ENCODE measurements around the gene NECTIN2. TPM values are rescaled to one million over a fixed set of nuclear protein-coding genes. Genes with fewer than 3 reads are reported as not detected.
"Not testable (repeated sequence)": the region's sequence is repeated elsewhere in the genome, so short reads cannot be mapped to it uniquely, and the experiment has no call there.

Gene NECTIN2
- total RNA-seq, 1 experiment from 2014 or later: 176 TPM

DNA sequence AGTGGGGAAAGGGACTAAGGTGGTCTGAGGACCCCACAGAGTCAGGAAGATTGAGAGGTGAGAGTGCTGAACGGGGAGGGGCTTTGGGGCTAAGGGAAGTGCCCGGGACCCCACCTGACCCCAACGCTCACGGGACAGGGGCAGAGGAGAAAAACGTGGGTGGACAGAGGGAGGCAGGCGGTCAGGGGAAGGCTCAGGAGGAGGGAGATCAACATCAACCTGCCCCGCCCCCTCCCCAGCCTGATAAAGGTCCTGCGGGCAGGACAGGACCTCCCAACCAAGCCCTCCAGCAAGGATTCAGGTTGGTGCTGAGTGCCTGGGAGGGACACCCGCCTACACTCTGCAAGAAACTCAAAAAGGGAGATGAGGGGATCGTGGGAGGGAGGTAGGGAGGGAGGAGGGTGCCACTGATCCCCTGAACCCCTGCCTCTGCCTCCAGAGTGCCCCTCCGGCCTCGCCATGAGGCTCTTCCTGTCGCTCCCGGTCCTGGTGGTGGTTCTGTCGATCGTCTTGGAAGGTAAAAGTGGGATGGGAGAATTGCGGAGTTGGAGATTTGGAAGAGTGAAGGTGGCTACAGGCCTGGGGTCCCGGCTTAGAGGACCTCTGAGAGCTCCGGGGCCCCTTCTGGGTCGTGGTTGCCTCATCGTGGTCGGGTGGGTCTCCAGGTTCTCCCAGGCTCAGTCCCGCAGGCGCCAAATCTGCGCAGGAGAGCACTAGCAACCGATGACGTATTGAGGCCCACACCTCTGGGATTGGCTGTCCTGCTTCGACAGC, 68.5 kb downstream of the NECTIN2 start, which contains the start of gene APOC1:
APOC1 (plus strand) TSS at position 176 of the 774 bp plus-strand sequence; CDS start at position 460, 284 bp downstream.
- not testable (repeated sequence) for H3K9me3 Mint-ChIP-seq; H3K4me1 ChIP-seq (ENCODE audit: insufficient read depth, low read length); H4K91ac ChIP-seq (ENCODE audit: insufficient read length, low read depth, low read length); H3K23me2 ChIP-seq (ENCODE audit: insufficient read length, low read depth, low read length, poor library complexity, severe bottlenecking); H3K23ac ChIP-seq (ENCODE audit: insufficient read length, low read depth, low read length); H2BK5ac ChIP-seq (ENCODE audit: insufficient read length, low read length); H2AK5ac ChIP-seq (ENCODE audit: insufficient read length, low read length); H3K79me1 ChIP-seq (ENCODE audit: insufficient read depth, low read depth, low read length, poor library complexity, severe bottlenecking); H4K20me1 ChIP-seq (ENCODE audit: control insufficient read depth, insufficient read depth, insufficient read length); H2BK12ac ChIP-seq (ENCODE audit: insufficient read length, low read depth, low read length); H3K9me3 ChIP-seq (ENCODE audit: control insufficient read depth, low read depth, low read length); H3T11ph ChIP-seq (ENCODE audit: low read length); H3K27me3 Mint-ChIP-seq (ENCODE audit: low read depth); H3K27me3 ChIP-seq (ENCODE audit: insufficient read depth, low read length); H3K36me3 Mint-ChIP-seq (ENCODE audit: insufficient read depth in 1 of 3, low read depth in 3 of 3); H3K79me2 ChIP-seq (ENCODE audit: insufficient read depth, low read length); H4K8ac ChIP-seq (replicated peaks; ENCODE audit: insufficient read length, low read depth, low read length); H2AFZ ChIP-seq (ENCODE audit: low read length); H4K5ac ChIP-seq (ENCODE audit: insufficient read length, low read depth, low read length); H2BK120ac ChIP-seq (ENCODE audit: low read depth, low read length, poor library complexity, severe bottlenecking); H2BK20ac ChIP-seq (ENCODE audit: low read depth, low read length, poor library complexity, severe bottlenecking); H3K4ac ChIP-seq (ENCODE audit: low read depth, low read length); H2BK15ac ChIP-seq (ENCODE audit: low read depth, low read length); H3K56ac ChIP-seq (ENCODE audit: insufficient read length, low read depth, low read length)
- Mint-ChIP-seq H3K27ac (peak within 1 kb of the TSS; percentile 96 to 100 (median 99)), H3K4me3 (peak within 1 kb of the TSS; percentile 94 to 98), H3K4me1 (peaks cover 29 to 34% of the 10 kb centered on the region in 2 experiments)
- Histone ChIP-seq H3K27ac (ENCODE audit: insufficient read length, low read depth, low read length) (peak within 1 kb of the TSS; percentile 22), H3K9ac (ENCODE audit: extremely low read depth, insufficient read length, low read length) (peak within 1 kb of the TSS; percentile 21), H3K4me2 (ENCODE audit: insufficient read depth, insufficient read length, low read length) (peak within 1 kb of the TSS; percentile 75), H3K14ac (ENCODE audit: insufficient read depth, low read length) (peak within 1 kb of the TSS; percentile 68), H3K18ac (ENCODE audit: insufficient read length, low read depth, low read length) (peak within 1 kb of the TSS; percentile 93)
- WGBS (ENCODE audit: extremely low coverage, insufficient read length, low lambda C conversion rate): no CpG with 5 or more reads among the region's 28 CpGs
- DNase-seq: peak; percentile 94

Data from H9 (cell line).